ENCODE measurements around the gene FOXP1. TPM values are rescaled to one million over a fixed set of nuclear protein-coding genes. Genes with fewer than 3 reads are reported as not detected.
"Not testable (repeated sequence)": the region's sequence is repeated elsewhere in the genome, so short reads cannot be mapped to it uniquely, and the experiment has no call there.

The FOXP1 gene
- total RNA-seq, 2 donors from 2014 or later, result 101 to 171 TPM

GRCh38 chr3:71542521-71543370 lies 40.8 kb downstream of the FOXP1 start:
- no peak for ATAC-seq (replicated peaks)

GRCh38 chr3:71541313-71541712 lies 42.2 kb downstream of the FOXP1 start:
- ATAC-seq (replicated peaks), result no peak
- Mint-ChIP-seq H3K36me3 (ENCODE audit: low read depth) (no peaks in the 10 kb centered on the region), H3K27me3 (no peaks in the 10 kb centered on the region), H3K9me3 (no peaks in the 10 kb centered on the region), H3K27ac (no peak overlapping the region), H3K4me3 (no peak overlapping the region), H3K4me1 (peaks cover 5% of the 10 kb centered on the region)

More at GRCh38 chr3:71542521-71543370, 40.8 kb downstream of the FOXP1 start:
- peaks cover 3% of the 10 kb centered on the region for H3K4me1 Mint-ChIP-seq
- no peaks in the 10 kb centered on the region for H3K36me3 Mint-ChIP-seq (ENCODE audit: low read depth)
- H3K27ac Mint-ChIP-seq, result no peak overlapping the region
- H3K4me3 Mint-ChIP-seq, result no peak overlapping the region
- no peaks in the 10 kb centered on the region for H3K9me3 Mint-ChIP-seq
- H3K27me3 Mint-ChIP-seq, result no peaks in the 10 kb centered on the region

GRCh38 chr3:71537211-71537611 lies 46.3 kb downstream of the FOXP1 start:
- H3K4me3 Mint-ChIP-seq, result no peak overlapping the region
- no peaks in the 10 kb centered on the region for H3K9me3 Mint-ChIP-seq
- H3K36me3 Mint-ChIP-seq (ENCODE audit: low read depth), result no peaks in the 10 kb centered on the region
- ATAC-seq (replicated peaks), result no peak
- H3K4me1 Mint-ChIP-seq, result peaks cover 9% of the 10 kb centered on the region
- no peaks in the 10 kb centered on the region for H3K27me3 Mint-ChIP-seq
- no peak overlapping the region for H3K27ac Mint-ChIP-seq

GRCh38 chr3:71536376-71536965 lies 47.1 kb downstream of the FOXP1 start:
- no peaks in the 10 kb centered on the region for H3K9me3 Mint-ChIP-seq
- peaks cover 9% of the 10 kb centered on the region for H3K4me1 Mint-ChIP-seq
- H3K27me3 Mint-ChIP-seq, result no peaks in the 10 kb centered on the region
- H3K36me3 Mint-ChIP-seq (ENCODE audit: low read depth), result no peaks in the 10 kb centered on the region
- H3K27ac Mint-ChIP-seq, result no peak overlapping the region
- no peak for ATAC-seq (replicated peaks)
- no peak overlapping the region for H3K4me3 Mint-ChIP-seq

- no peaks in the 10 kb centered on the region for H3K9me3 Mint-ChIP-seq
- no peak for ATAC-seq (replicated peaks)
- H3K27ac Mint-ChIP-seq, result no peak overlapping the region
- H3K27me3 Mint-ChIP-seq, result no peaks in the 10 kb centered on the region
- H3K4me3 Mint-ChIP-seq, result no peak overlapping the region
- no peaks in the 10 kb centered on the region for H3K36me3 Mint-ChIP-seq (ENCODE audit: low read depth)
- H3K4me1 Mint-ChIP-seq, result peaks cover 20% of the 10 kb centered on the region
These were observed 49.9 kb downstream of the FOXP1 start for GRCh38 chr3:71533588-71533987.

- ATAC-seq (replicated peaks), result no peak
- Mint-ChIP-seq H3K9me3 (no peaks in the 10 kb centered on the region), H3K27ac (no peak overlapping the region), H3K4me3 (no peak overlapping the region), H3K4me1 (peaks cover 22% of the 10 kb centered on the region), H3K36me3 (ENCODE audit: low read depth) (no peaks in the 10 kb centered on the region), H3K27me3 (no peaks in the 10 kb centered on the region)
These were observed 50.7 kb downstream of the FOXP1 start for GRCh38 chr3:71532639-71533395.

- Mint-ChIP-seq H3K9me3 (no peaks in the 10 kb centered on the region), H3K27me3 (no peaks in the 10 kb centered on the region), H3K4me1 (peaks cover 17% of the 10 kb centered on the region), H3K36me3 (ENCODE audit: low read depth) (no peaks in the 10 kb centered on the region), H3K27ac (no peak overlapping the region), H3K4me3 (no peak overlapping the region)
- ATAC-seq (replicated peaks), result no peak
These were observed 52.5 kb downstream of the FOXP1 start for GRCh38 chr3:71530903-71531530.

- peaks cover 13% of the 10 kb centered on the region for H3K4me1 Mint-ChIP-seq
- peak overlapping the region; percentile 24 for H3K27ac Mint-ChIP-seq
- H3K4me3 Mint-ChIP-seq, result no peak overlapping the region
- H3K27me3 Mint-ChIP-seq, result no peaks in the 10 kb centered on the region
- peak; percentile 84 for ATAC-seq (replicated peaks)
- no peaks in the 10 kb centered on the region for H3K36me3 Mint-ChIP-seq (ENCODE audit: low read depth)
- no peaks in the 10 kb centered on the region for H3K9me3 Mint-ChIP-seq
These were observed 54.7 kb downstream of the FOXP1 start for GRCh38 chr3:71528816-71529215.

GRCh38 chr3:71526448-71526847 lies 57.1 kb downstream of the FOXP1 start:
- peaks cover 13% of the 10 kb centered on the region for H3K4me1 Mint-ChIP-seq

GRCh38 chr3:71525391-71525790 lies 58.1 kb downstream of the FOXP1 start:
- no peak for ATAC-seq (replicated peaks)
- no peak overlapping the region for H3K27ac Mint-ChIP-seq
- H3K27me3 Mint-ChIP-seq, result no peaks in the 10 kb centered on the region
- H3K9me3 Mint-ChIP-seq, result no peaks in the 10 kb centered on the region
- peaks cover 20% of the 10 kb centered on the region for H3K4me1 Mint-ChIP-seq
- H3K36me3 Mint-ChIP-seq (ENCODE audit: low read depth), result no peaks in the 10 kb centered on the region
- no peak overlapping the region for H3K4me3 Mint-ChIP-seq

More at GRCh38 chr3:71526448-71526847, 57.1 kb downstream of the FOXP1 start:
- not testable (repeated sequence) for H3K27me3 Mint-ChIP-seq; H3K9me3 Mint-ChIP-seq; H3K4me3 Mint-ChIP-seq; H3K36me3 Mint-ChIP-seq (ENCODE audit: low read depth); H3K27ac Mint-ChIP-seq; ATAC-seq (replicated peaks)

- Mint-ChIP-seq H3K36me3 (ENCODE audit: low read depth) (no peaks in the 10 kb centered on the region), H3K4me3 (no peak overlapping the region), H3K9me3 (no peaks in the 10 kb centered on the region), H3K27ac (no peak overlapping the region), H3K27me3 (no peaks in the 10 kb centered on the region), H3K4me1 (peaks cover 20% of the 10 kb centered on the region)
- no peak for ATAC-seq (replicated peaks)
These were observed 58.9 kb downstream of the FOXP1 start for GRCh38 chr3:71524672-71525071.

- Mint-ChIP-seq H3K27ac (no peak overlapping the region), H3K36me3 (ENCODE audit: low read depth) (no peaks in the 10 kb centered on the region), H3K27me3 (no peaks in the 10 kb centered on the region), H3K4me1 (peaks cover 12% of the 10 kb centered on the region), H3K4me3 (no peak overlapping the region), H3K9me3 (no peaks in the 10 kb centered on the region)
- ATAC-seq (replicated peaks), result no peak
These were observed 59.9 kb downstream of the FOXP1 start for GRCh38 chr3:71523628-71524027.

- peaks cover 9% of the 10 kb centered on the region for H3K4me1 Mint-ChIP-seq
- no peaks in the 10 kb centered on the region for H3K27me3 Mint-ChIP-seq
- no peak overlapping the region for H3K27ac Mint-ChIP-seq
- no peaks in the 10 kb centered on the region for H3K9me3 Mint-ChIP-seq
- ATAC-seq (replicated peaks), result no peak
- H3K36me3 Mint-ChIP-seq (ENCODE audit: low read depth), result no peaks in the 10 kb centered on the region
- H3K4me3 Mint-ChIP-seq, result no peak overlapping the region
These were observed 61.3 kb downstream of the FOXP1 start for GRCh38 chr3:71521940-71522876.

Measured in activated T-helper 17 cell treated with anti-CD3 and anti-CD28 coated beads, Interleukin-2, amount 50 U/mL, for 72 hours (primary cell).